ENCODE data around the gene CSH1.
A peak's percentile ranks its signal among the peaks of the same experiment; 100 is the strongest.
"Not testable (repeated sequence)": the region's sequence is repeated elsewhere in the genome, so short reads cannot be mapped to it uniquely, and the experiment has no call there.

The CSH1 gene

DNA sequence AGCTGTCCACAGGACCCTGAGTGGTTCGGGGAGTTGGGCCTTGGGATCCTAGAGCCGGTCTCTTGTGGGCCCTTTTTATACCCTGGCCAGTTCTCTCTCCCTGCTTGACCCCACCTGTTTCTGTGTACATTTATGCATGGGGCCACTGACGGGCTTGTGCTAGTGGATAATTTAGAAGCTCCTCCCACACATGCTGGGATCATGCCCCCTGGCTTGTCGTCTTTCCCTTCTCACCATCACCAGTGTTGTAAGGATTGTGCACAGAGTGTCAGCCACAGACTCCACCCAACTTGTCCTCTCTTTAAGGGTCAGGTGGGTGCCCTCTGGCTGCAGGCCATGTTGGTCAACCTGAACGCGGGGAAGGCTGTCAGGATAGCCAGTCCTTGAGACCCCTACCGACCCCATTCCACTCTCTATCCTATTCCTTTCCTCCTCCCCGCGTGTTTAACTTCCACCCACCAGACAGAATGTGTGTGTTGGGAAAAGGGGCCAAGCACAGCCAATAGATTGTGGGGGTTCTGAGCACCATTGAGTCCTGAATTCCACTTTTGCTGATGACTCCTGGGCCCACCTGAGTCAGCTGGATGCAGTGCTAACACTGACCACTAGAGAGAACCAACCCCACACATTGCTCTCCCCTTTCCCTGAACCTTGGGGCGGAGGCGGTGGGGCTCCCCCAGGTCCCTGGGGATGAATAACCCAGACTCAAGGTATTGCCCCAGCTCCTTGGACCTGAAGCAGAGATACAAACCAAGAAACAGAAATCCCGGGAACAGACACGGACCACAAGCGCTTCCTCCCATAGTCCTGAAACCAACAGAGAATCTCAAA lies at the start of gene CSH1:
Gene CSH1 (minus strand): TSS at position 51 of the 831 bp plus-strand sequence. CDS start 63 bp downstream, outside the sequence.
- not testable (repeated sequence) for DNase-seq (ENCODE audit: low read depth)

DNA sequence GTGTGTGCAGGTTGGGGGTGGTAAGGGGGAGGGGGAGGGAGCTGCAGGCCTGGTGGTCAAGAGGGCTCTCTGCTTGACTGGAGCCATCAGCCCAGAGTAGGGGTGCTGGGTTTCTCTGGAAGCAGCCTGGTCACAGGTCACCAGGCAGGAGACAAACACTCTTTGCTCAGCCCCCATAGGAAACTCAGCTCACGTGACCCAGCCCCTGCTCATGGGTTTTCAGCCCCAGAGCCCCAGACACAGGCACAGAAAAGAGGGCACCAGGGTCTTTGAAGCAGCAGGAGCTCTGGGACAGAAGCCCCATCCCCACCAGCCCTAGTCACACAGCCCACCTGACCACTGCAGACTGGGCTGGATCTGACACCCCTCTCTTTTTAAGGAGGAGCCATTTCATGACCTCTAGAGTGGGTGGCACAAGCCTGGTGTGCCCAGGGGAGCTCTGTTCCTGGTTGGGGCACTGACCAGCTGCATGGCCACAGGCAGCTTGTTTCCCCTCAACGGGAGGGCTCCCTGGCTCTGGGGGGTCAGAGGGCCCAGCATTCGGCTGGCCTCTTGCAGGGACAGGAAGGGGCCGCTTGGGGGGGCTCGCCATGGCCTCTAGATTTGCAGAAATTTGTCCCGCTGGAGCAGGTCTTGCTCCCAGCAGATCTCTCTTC lies 49.5 kb upstream of the CSH1 start:
- no peak for DNase-seq (ENCODE audit: low read depth)

DNA sequence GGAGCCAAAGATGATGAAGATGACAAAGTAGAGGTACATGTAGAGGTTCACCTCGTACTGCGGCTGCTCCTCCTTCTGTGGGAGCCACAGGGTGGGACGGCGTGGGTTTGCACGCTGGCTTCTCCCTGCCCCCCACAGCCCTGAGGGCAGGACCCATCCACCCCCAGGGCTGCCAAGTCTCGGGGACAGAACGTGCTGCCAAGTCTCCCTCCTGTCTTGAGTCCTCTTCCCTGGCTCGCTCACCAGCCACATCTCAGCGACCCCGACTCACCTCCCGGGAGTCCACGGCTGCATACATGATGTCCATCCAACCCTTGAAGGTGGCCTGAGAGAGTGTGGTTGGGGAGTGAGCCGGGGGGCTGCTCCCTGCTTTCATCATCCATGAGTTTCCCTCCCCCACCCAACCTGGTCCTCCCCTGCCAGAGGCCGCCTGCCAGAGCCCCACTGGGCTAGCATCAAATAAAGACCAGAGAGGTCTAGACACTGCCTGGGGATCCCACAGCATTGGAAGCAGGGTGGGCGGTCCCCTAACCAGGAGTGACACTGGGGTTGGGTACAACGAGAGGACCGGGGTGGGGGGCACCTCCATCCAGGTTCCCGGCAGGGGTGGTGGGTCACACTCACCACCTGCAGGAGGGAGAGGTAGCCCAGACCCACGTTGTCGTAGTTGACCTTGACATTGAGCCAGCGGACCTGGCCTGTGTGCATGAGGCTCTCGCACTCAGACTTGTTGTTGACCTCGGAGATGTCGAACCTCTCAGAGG lies 48.5 kb upstream of the CSH1 start:
- no peak for DNase-seq (ENCODE audit: low read depth)

DNA sequence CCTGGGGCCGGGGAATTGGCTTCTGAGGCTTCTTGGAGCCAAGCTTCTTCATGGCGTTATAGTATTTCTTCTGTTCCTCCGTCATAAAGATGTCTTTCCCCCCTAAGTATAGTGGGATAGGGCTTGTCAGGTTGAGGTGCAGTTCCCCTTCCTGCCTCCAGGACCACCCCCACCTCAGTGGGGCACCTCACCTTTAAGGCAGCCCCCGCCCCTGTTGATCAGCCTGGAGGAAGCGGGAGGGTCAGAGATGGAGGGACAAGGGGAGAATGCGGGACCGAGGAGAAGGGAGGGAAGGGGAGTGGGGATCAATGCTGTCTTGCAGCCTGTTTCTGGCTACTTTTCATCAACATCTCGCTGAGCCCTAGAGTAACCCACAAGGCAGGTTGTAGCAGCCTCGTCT lies 47.4 kb upstream of the CSH1 start:
- no peak for DNase-seq (ENCODE audit: low read depth)

DNA sequence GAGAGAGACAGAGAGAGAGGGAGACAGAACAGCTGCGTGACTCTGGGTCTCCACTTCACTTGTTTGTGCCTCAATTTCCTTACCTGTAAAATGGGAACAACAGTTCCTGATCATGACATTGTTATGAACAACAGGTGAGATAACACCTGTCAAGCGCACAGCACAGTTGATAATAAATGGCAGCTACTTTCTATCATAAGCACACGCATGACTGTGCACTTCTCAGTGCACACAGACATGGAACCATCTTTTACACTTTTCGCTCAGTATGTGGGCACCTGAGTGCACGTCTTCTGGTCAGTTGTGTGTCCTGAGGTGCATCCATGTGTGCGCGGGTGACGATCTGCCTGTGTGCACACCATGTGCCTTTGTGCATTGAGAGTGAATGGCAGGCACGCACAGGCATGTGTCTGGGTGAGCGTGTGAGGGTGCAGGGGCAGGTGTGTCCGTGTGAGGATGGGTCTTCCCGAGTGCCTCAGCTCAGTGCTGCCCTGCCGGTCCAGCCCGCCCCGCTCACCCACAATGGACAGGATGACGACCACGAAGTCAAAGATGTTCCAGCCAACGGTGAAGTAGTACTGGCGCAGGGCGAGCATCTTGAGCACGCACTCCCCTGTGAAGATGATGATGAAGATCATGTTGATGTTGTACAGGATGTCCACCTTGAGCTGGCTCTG lies 46.1 kb upstream of the CSH1 start:
- DNase-seq (ENCODE audit: low read depth): no peak

- DNase-seq (ENCODE audit: low read depth): no peak
Observed at GRCh38 chr17:63941751-63942150, 45.4 kb upstream of the CSH1 start.

- no peak for DNase-seq (ENCODE audit: low read depth)
Observed at GRCh38 chr17:63941162-63941561, 44.8 kb upstream of the CSH1 start.

GRCh38 chr17:63940584-63940983 lies 44.2 kb upstream of the CSH1 start:
- DNase-seq (ENCODE audit: low read depth): no peak

GRCh38 chr17:63939884-63940283 lies 43.5 kb upstream of the CSH1 start:
- DNase-seq (ENCODE audit: low read depth): no peak

GRCh38 chr17:63939401-63939800 lies 43.0 kb upstream of the CSH1 start:
- DNase-seq (ENCODE audit: low read depth): no peak

DNA sequence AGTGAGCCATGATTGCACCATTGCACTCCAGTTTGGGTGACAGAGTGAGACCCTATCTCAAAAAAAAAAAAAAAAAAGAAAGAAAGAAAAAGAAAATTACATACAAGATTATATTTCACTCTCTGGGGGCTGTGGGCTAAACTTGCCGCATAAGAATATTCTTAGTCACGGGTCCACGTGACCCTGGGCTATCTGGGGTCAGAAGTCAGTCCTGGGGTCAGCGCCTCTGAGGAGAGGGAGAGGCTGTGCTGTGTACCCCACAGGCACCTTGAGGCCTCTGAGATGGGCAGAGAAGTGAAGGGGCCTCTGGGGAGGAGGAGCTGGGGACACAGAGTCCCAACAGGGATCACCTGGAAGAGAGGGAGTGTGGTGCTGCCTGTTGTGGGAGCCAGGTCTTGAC lies 41.5 kb upstream of the CSH1 start:
- no peak for DNase-seq (ENCODE audit: low read depth)

- no peak for DNase-seq (ENCODE audit: low read depth)
Observed at GRCh38 chr17:63937319-63937718, 40.9 kb upstream of the CSH1 start.

DNA sequence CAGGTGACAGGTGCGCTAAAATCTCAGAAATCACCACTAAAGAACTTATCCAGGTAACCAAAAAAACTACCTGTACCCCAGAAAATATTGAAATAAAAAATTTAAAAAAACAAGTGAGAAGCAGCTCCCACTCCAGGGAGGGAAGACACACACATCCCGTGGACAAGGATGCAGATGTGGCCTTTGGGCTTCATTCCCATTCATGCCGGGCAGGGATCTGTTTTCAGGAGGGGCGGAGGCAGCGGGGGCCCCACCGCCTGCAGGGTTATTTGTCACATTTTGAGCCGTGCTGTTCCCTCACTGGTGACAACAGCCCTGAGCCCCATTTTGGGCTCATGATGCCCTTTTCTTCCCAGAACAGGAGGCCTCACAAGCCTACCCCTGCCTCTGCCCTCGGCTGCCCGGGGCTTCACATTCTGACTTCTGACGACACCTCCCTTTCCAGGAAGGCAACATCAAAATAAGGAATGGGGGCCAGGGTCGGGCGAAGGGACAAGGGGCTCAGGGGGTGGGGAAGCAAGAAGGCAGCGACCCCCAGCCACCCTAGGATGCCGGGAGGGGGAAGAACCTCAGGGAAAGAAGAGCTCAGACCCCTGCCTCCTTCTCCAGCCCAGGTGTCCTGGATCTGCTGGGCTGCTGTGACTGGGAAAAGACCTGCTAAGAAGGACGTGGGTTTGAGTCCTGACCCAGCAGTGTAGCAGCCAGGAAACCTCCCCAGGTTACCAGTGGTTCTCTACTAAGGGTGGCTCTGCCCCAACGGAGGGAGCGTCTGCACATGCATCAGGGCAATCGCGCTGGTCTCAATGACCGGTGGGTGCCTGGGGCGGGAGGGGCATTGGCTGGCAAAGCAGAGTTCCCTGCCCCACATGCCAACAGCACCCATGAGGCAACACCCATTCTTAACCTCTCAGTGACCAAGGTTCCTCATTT lies 38.1 kb upstream of the CSH1 start:
- no peak for DNase-seq (ENCODE audit: low read depth)

GRCh38 chr17:63933598-63933997 lies 37.2 kb upstream of the CSH1 start:
- DNase-seq (ENCODE audit: low read depth): no peak

DNA sequence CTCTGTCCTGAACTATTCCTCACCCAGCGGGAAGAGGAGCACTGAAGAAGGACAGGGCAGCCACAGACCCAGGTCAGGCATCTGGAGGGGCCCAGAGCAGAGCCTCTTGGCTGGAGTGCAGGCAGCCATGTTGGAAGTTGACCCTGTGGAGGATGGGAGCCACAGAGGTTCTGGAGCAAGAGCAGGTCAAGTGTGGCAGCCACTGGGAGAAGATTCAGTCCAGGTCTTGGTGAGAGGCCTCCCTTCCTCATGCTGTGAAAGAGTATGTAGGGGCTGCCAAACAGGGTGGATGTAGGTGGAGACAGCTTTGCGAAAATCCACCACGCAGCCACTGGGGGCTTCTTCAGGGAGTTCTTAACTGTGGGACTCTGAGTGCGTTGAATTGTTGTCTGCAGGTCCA lies 36.3 kb upstream of the CSH1 start:
- no peak for DNase-seq (ENCODE audit: low read depth)

- DNase-seq (ENCODE audit: low read depth): no peak
Observed at GRCh38 chr17:63931981-63932561, 35.7 kb upstream of the CSH1 start, which contains the start of gene CD79B. Gene CD79B (minus strand): TSS chr17:63932331. CDS start chr17:63932261, 70 bp downstream.

DNA sequence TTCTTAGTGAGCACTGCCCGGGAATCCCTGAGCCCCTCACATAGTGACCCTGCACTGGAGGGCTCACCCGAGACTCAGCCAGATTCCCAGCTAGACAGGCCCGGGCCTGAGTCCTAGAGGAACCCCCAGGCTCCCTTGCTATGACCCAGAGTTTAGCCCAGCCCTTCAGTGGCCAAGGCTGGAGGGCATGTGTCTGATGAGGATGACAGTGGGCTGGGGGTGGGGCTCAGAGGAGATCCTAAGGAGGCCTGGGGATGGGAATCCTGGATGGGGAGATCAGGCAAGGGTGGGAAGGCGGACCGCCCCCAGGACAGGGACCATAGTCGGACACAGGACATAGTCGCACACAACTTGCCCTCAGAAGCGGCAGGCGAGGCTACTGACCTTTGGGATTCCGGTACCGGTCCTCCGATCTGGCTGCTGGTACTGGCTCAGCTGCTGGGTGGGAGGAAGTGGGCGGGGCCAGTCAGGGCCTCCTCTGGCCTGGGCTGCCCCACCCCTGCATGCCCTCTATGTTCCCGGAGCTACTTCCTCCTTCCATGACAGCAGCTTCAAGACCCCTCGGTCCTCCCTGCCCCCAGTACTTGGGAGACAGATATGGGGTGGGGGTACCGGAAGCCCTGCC lies 34.7 kb upstream of the CSH1 start:
- DNase-seq (ENCODE audit: low read depth): peak; percentile 31

DNA sequence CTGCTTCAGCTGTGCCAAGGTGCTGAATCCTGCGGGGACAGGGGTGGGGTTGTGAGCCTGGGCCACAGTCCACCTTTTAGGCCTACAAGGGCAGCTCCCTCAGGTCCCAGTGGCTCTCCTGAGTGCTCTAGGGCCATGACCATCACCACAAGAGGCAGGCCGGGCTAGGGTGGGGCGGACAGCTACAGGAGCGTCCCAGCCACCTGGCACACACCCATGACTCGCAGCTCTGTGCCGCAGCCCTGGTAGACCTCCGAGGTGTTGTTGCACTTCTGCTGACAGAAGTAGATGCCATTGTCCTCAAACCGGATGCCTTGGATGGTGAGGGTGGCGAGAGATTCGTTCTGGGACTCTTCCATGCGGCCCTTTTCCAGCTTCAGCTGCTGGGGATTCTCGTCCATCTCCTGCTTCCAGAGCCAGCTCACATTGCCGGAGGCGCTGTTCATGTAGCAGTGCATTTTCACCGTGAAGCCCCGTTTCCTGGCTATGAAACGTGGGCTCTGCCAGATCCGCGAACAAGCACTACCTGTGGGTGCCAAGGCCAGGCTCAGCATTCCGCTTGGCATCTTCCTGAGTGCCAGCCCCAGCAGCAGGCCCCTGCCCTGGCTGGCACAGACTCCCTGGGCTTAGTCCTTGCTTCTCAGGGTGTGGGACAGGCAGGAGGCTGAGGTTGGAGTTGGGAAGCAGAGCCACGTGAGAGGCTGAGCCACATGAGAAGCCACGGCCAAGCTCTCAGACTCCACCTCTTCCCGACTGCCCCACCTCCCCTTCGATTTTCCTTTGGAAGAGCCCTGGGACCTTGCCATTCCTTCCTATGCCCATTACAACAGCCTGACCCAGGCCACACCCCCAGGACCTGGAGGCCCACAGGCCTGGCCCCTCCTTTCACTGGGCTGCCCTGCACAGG lies 33.7 kb upstream of the CSH1 start:
- DNase-seq (ENCODE audit: low read depth): peak; percentile 20

All from EH (cell line).